Measurements from ENCODE around the gene DENND2C.

The DENND2C gene

DNA sequence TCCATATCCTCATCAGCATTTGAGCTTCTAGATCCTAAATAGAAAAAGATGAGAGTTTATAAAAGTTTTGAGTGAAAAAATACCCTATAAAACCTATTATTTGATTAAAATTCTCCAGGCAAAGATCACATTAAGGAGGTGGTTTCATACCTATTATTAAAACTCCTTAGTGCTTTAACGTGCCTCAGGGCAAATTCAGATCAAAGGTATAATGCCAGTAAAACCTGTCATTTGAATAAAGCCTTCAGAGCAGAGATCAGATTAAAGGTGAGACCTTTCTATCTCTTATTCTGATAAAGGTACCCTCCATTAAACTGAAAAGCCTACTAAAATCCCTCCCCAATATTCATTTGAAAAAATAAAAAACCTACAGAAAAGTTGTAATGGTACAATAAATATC, 124.5 kb downstream of the DENND2C start:
- DNase-seq (ENCODE audit: low read depth in 2 of 2): no peak

DNA sequence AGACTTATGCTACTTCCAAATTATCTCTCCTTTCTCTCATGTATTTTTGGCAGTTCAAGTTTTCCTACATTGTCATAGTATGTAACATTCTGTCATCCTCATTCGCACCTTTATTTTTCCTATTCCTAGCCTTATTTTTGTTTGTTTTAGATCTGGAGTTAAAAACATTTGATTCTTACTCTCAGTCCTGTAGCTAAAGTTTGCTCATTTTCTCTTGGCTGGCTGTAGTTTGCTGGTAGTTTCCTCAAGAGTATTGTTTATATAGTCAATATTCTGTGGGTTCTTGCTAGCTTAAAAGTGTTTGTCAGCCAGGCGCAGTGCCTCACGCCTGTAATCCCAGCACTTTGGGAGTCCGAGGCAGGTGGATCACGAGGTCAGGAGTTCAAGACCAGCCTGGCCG, 129.0 kb downstream of the DENND2C start:
- no peak for DNase-seq (ENCODE audit: low read depth in 2 of 2)

DNA sequence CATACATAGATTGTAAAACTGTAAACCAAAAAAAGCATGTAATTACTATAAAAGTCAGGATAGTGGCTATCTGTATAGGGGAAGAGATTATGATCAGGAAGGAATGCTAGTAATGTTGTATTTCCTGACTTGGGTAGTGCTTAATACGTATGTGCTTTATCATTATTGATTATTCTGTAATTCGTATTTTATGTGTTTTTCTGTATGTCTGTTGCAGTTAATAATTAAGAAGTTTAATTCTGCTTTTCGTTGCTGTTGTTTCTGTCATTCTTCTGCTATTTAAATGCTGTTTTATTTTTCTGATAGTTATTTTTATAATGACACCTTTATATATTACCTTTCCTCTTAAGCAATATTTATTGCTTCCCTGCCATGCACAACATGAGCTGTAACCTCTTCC, 129.6 kb downstream of the DENND2C start:
- no peak for DNase-seq (ENCODE audit: low read depth in 2 of 2)

DNA sequence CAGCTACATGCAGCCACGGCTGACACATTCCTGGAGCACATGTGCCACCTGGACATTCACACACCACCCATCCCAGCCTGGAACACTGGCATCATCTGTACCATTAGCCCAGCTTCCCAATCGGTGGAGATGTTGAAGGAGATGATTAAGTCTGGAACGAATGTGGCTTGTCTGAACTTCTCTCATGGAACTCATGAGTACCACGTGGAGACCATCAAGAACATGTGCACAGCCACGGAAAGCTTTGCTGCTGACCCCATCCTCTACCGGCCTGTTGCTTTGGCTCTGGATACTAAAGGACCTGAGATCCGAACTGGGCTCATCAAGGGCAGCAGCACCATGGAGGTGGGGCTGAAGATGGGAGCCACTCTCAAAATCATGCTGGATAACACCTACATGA, 133.8 kb downstream of the DENND2C start:
- DNase-seq (ENCODE audit: low read depth in 2 of 2): no peak

DNA sequence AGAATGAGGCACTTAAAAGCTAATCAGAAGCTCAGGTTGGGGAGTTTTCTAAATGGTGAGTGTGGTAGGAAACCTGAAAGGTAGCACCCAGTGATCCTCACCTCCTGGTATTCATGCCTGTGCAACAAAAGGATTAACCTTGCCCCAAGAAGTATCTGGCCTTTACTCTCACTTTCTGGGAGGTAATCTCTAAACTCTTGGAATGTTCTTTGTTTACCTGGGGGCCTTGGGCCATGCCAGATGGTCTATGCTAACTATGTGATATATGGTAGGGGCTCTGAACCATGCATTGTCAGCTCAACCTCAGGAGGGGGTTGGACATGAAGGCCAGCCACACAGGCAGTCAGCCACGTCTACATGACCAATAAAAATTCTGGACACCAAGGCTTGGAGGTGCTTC, 134.4 kb downstream of the DENND2C start:
- DNase-seq (ENCODE audit: low read depth in 2 of 2): no peak
